Spleen (tissue), 10 donors: Measurements from ENCODE around the gene APOL5. TPM values are rescaled to one million over a fixed set of nuclear protein-coding genes. Genes with fewer than 3 reads are reported as not detected.

Source experiments
- polyA plus RNA-seq, 3 donors: library from polyadenylated mRNA; stranded (reverse); fragments of 200-250 nt; gene quantifications; one replicate each; pipeline ENCODE4 v1.2.1, GENCODE V29; 2013
- total RNA-seq, 7 donors: library from RNA; depleted of rRNA in 3 of 7; stranded (reverse); fragments of >200 nt in 3 of 7; fragmentation: NEBNext Ultra II Directional in 4 of 7; extraction: Animal tissue kit (Norgen Biotek cat#: 25700) in 4 of 7; gene quantifications; one replicate each; pipeline versions ENCODE4 v1.1.0 to v1.2.1, GENCODE V29; 2016 to 2021
- donor health status: healthy with polysubstance abuse.
- donor health status: DM: no; HTN: no; CAD: no; lungs with moderate emphysema.
- donor health status: DM: no; HTN: no; CAD: no.
- donor health status: Bipolar disorder and iron deficiency.
- donor health status: healthy.
- donor health status: DM: no; HTN: no; CAD: no.
- donor health status: DM: yes; HTN: yes; CAD: no.

APOL5 gene
- total and polyA plus RNA-seq, 10 donors = not detected

Other genes with a start within 250 kb of the APOL5 start
- under 1 TPM in 4 of 7 donors, not detected in 3; 0.14 to 0.44 (median 0.22) TPM for gene RASD2, start 177.0 kb upstream of the APOL5 start, total RNA-seq
- gene RASD2, start 177.0 kb upstream of the APOL5 start, polyA plus RNA-seq = under 1 TPM; 0.04 to 0.24 (median 0.13) TPM
- under 1 TPM in 1 of 7 donors, not detected in 6; 0.64 TPM for gene MB, start 100.5 kb upstream of the APOL5 start, total RNA-seq
- 1 to 10 TPM in 2 of 3 donors, under 1 TPM in 1; 0.93 to 5.0 (median 1.2) TPM for gene MB, start 100.5 kb upstream of the APOL5 start, polyA plus RNA-seq
- gene APOL6, start 69.4 kb upstream of the APOL5 start, total RNA-seq = 10 to 100 TPM; 33.5 to 48.1 (median 39.9) TPM
- 1 to 10 TPM; 4.4 to 7.3 (median 4.4) TPM for gene APOL6, start 69.4 kb upstream of the APOL5 start, polyA plus RNA-seq